UCSD-AML1 (cell line): ENCODE measurements around the gene STK24.

ENCODE experiments used
- DNase-seq: peaks from one replicate; lab custom pipeline; 2025; ENCODE audit not compliant: unreplicated experiment; lab: John Stamatoyannopoulos, UW

The STK24 gene

GRCh38 chr13:98512774-98513665 is 63.9 kb downstream of the STK24 start:
- no peak for DNase-seq

GRCh38 chr13:98511435-98511834 is 65.5 kb downstream of the STK24 start:
- no peak for DNase-seq

- DNase-seq = no peak
Measured at GRCh38 chr13:98510156-98510509, 66.8 kb downstream of the STK24 start.

GRCh38 chr13:98509271-98510155 is 67.4 kb downstream of the STK24 start:
- peak; percentile 80 for DNase-seq

- no peak for DNase-seq
Measured at GRCh38 chr13:98508685-98509084, 68.2 kb downstream of the STK24 start.

GRCh38 chr13:98508280-98508679 is 68.6 kb downstream of the STK24 start:
- DNase-seq = no peak

GRCh38 chr13:98507282-98507797 is 69.6 kb downstream of the STK24 start:
- no peak for DNase-seq

GRCh38 chr13:98506728-98507230 is 70.1 kb downstream of the STK24 start:
- no peak for DNase-seq

GRCh38 chr13:98506322-98506721 is 70.6 kb downstream of the STK24 start:
- no peak for DNase-seq

- DNase-seq = no peak
Measured at GRCh38 chr13:98505217-98505616, 71.7 kb downstream of the STK24 start.

GRCh38 chr13:98504371-98504963 is 72.4 kb downstream of the STK24 start:
- DNase-seq = no peak

GRCh38 chr13:98504029-98504351 is 72.9 kb downstream of the STK24 start:
- no peak for DNase-seq

- DNase-seq = no peak
Measured at GRCh38 chr13:98503175-98504028, 73.5 kb downstream of the STK24 start.

- DNase-seq = no peak
Measured at GRCh38 chr13:98500963-98501421, 75.9 kb downstream of the STK24 start.

GRCh38 chr13:98496966-98497365 is 79.9 kb downstream of the STK24 start:
- DNase-seq = no peak

- DNase-seq = no peak
Measured at GRCh38 chr13:98496479-98496791, 80.5 kb downstream of the STK24 start.

- no peak for DNase-seq
Measured at GRCh38 chr13:98495627-98496478, 81.1 kb downstream of the STK24 start.

- DNase-seq = no peak
Measured at GRCh38 chr13:98494769-98495168, 82.1 kb downstream of the STK24 start.

- DNase-seq = no peak
Measured at GRCh38 chr13:98493042-98493712, 83.7 kb downstream of the STK24 start.
